Duodenal mucosa (tissue), 2 donors: Measurements from ENCODE around the gene SNX10.
"Not testable (repeated sequence)": the region's sequence is repeated elsewhere in the genome, so short reads cannot be mapped to it uniquely, and the experiment has no call there.

Experiments
- H3K27ac ChIP-seq: one replicate; pipeline ENCODE4 v1.7.0; 2013; ENCODE audit warnings: low read depth, low read length
- H3K27me3 ChIP-seq, 2 donors: one replicate each; pipeline ENCODE4 v1.7.0; 2013; ENCODE audit warnings: low read length in 2 of 2, control low read depth in 1 of 2; ENCODE audit not compliant: insufficient read depth in 2 of 2, control insufficient read depth in 1 of 2
- H3K36me3 ChIP-seq, 2 donors: one replicate each; pipeline ENCODE4 v1.7.0; 2013; ENCODE audit warnings: low read length in 2 of 2, control low read depth in 1 of 2; ENCODE audit not compliant: insufficient read depth in 2 of 2, control insufficient read depth in 1 of 2
- H3K4me1 ChIP-seq, 2 donors: one replicate each; pipeline ENCODE4 v1.7.0; 2013; ENCODE audit warnings: low read length in 2 of 2, control low read depth in 1 of 2; ENCODE audit not compliant: insufficient read depth in 2 of 2, control insufficient read depth in 1 of 2
- H3K4me3 ChIP-seq, 2 donors: one replicate each; pipeline ENCODE4 v1.7.0; 2013; ENCODE audit warnings: low read length in 2 of 2, low read depth in 1 of 2
- H3K9ac ChIP-seq, 2 donors: one replicate each; pipeline ENCODE4 v1.7.0; 2013; ENCODE audit warnings: low read length in 2 of 2, low read depth in 1 of 2
- H3K9me3 ChIP-seq, 2 donors: one replicate each; pipeline ENCODE4 v1.7.0; 2013; ENCODE audit warnings: low read length in 2 of 2, control low read depth in 1 of 2; ENCODE audit not compliant: control insufficient read depth in 1 of 2

Gene SNX10

GRCh38 chr7:26280097-26280496 lies 11.6 kb upstream of the SNX10 start:
- no peak overlapping the region for H3K27ac ChIP-seq
- H3K4me3 ChIP-seq: no peak overlapping the region
- no peak overlapping the region for H3K9ac ChIP-seq
- no peaks in the 10 kb centered on the region for H3K9me3 ChIP-seq
- no peaks in the 10 kb centered on the region for H3K27me3 ChIP-seq
- no peaks in the 10 kb centered on the region for H3K36me3 ChIP-seq
- peaks cover 0 to 4% of the 10 kb centered on the region in 2 donors for H3K4me1 ChIP-seq

GRCh38 chr7:26280723-26281122 lies 10.9 kb upstream of the SNX10 start:
- Histone ChIP-seq H3K36me3 (no peaks in the 10 kb centered on the region), H3K27ac (no peak overlapping the region), H3K4me1 (peaks cover 0 to 4% of the 10 kb centered on the region in 2 donors), H3K27me3 (no peaks in the 10 kb centered on the region), H3K9ac (no peak overlapping the region), H3K9me3 (no peaks in the 10 kb centered on the region), H3K4me3 (no peak overlapping the region)

DNA sequence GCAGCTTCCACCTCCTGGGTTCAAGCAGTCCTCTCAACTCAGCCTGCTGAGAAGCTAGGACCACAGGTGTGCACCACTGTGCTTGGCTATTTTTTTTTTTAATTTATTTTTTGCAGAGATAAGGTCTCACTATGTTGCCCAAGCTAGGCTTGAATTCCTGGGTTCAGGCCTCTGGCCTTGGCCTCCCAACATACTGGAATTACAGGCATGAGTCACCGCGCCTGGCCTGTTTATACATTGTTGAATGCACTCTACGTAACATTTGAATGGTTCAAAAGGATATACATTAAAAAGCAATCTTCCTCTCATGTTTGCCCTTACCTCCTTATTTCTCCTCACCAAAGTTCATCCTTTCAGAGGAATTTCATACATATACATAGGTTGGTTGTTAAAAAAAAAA lies 7.2 kb upstream of the SNX10 start:
- Histone ChIP-seq H3K4me3 (no peak overlapping the region), H3K4me1 (no peaks in the 10 kb centered on the region), H3K27me3 (no peaks in the 10 kb centered on the region), H3K27ac (no peak overlapping the region), H3K9ac (no peak overlapping the region), H3K9me3 (no peaks in the 10 kb centered on the region), H3K36me3 (no peaks in the 10 kb centered on the region)

GRCh38 chr7:26284995-26285632 lies 6.5 kb upstream of the SNX10 start:
- no peak overlapping the region for H3K9ac ChIP-seq
- H3K36me3 ChIP-seq: no peaks in the 10 kb centered on the region
- no peaks in the 10 kb centered on the region for H3K4me1 ChIP-seq
- no peak overlapping the region for H3K4me3 ChIP-seq
- no peaks in the 10 kb centered on the region for H3K9me3 ChIP-seq
- no peaks in the 10 kb centered on the region for H3K27me3 ChIP-seq
- no peak overlapping the region for H3K27ac ChIP-seq

DNA sequence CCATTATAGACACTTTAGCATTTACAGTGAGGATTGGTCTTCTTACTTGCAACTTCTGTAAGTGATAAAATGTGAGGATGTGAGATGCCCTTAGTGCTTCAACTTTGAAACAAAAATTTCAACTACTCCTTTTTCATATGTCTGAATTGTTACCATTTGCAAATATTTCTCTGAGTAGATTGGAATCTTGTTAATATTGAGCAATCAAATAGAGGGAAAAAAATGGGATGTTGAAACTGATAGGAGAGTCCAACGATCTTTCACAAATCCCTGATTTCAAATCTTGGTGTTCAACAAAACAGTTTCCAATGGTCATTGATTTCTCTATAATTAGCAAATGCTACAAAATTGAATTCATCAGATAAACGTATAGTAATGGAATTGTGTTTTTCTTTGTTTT lies 5.5 kb upstream of the SNX10 start:
- Histone ChIP-seq H3K27ac (no peak overlapping the region), H3K4me1 (no peaks in the 10 kb centered on the region), H3K4me3 (no peak overlapping the region), H3K27me3 (no peaks in the 10 kb centered on the region), H3K36me3 (no peaks in the 10 kb centered on the region), H3K9me3 (no peaks in the 10 kb centered on the region), H3K9ac (no peak overlapping the region)

DNA sequence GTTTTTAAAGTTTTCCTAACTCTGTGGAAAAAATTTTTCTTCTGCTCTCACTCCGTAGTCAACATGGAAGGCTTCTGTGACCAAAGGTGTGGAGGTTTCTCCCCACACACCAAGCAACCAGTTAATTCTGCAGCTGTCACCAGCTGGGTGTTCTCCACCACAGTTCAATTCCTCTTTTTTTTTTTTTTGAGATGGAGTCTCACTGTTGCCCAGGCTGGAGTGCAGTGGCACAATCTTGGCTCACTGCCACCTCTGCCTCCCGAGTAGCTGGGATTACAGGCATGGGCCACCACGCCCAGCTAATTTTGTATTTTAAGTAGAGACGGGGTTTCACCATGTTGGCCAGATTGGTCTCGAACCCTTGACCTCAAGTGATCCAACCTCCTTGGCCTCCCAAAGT lies 3.5 kb upstream of the SNX10 start:
- H3K27ac ChIP-seq, H3K4me3 ChIP-seq, H3K36me3 ChIP-seq, H3K9ac ChIP-seq, H3K4me1 ChIP-seq, H3K9me3 ChIP-seq, H3K27me3 ChIP-seq: not testable (repeated sequence)

GRCh38 chr7:26291251-26291650 lies 411 bp upstream of the SNX10 start:
- H3K4me1 ChIP-seq: peaks cover 3 to 9% of the 10 kb centered on the region in 2 donors

DNA sequence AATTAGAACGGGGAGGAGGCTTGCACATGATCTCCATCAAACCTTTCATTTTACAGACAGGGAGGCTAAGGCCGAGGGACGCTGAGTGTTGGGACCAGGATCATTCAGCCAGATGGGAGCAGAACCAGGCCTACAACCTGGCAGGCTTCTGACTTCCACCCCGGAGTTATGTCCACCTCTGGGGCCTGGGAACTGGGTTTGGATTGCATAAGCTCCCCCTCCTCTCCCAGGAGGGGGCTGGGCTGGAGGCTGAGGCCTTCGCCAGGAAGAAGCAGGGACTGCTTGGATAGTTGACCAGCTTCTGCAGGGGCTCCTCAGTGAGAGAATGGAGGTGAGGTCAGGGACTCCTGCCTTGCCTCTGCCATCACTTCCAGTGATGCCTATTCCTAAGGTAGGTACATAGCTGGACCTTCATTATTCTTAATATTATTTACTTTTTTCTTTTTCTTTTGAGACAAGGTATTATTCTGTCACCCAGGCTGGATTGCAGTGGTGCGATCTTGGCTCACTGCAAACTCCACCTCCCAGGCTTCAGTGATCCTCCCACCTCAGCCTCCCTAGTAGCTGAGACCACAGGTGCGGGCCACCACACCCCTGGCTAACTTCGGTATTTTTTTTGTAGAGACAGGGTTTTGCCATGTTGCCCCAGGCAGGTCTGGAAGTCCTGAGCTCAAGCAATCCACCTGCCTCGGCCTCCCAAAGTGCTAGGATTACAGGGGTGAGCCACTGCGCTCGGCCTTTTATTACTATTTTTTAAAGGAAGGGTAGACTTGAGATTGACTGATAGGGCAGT lies 1.3 kb downstream of the SNX10 start:
- H3K27ac ChIP-seq: no peak overlapping the region
- H3K36me3 ChIP-seq: no peaks in the 10 kb centered on the region
- peak overlapping the region; percentile 67 to 71 for H3K4me3 ChIP-seq
- no peaks in the 10 kb centered on the region for H3K27me3 ChIP-seq
- H3K9me3 ChIP-seq: no peaks in the 10 kb centered on the region
- H3K9ac ChIP-seq: no peak overlapping the region
- H3K4me1 ChIP-seq: peaks cover 3 to 9% of the 10 kb centered on the region in 2 donors

More at GRCh38 chr7:26291251-26291650, 411 bp upstream of the SNX10 start:
- no peaks in the 10 kb centered on the region for H3K27me3 ChIP-seq
- no peak overlapping the region for H3K27ac ChIP-seq
- peak overlapping the region in 1 of 2 donors; percentile 56 for H3K9ac ChIP-seq
- no peaks in the 10 kb centered on the region for H3K36me3 ChIP-seq
- no peaks in the 10 kb centered on the region for H3K9me3 ChIP-seq
- peak overlapping the region; percentile 57 to 67 for H3K4me3 ChIP-seq

- no peaks in the 10 kb centered on the region for H3K27me3 ChIP-seq
- no peak overlapping the region for H3K9ac ChIP-seq
- peak overlapping the region in 1 of 2 donors; percentile 40 for H3K4me3 ChIP-seq
- H3K4me1 ChIP-seq: peaks cover 3 to 9% of the 10 kb centered on the region in 2 donors
- H3K9me3 ChIP-seq: no peaks in the 10 kb centered on the region
- no peaks in the 10 kb centered on the region for H3K36me3 ChIP-seq
- H3K27ac ChIP-seq: no peak overlapping the region
Measured at GRCh38 chr7:26293569-26294308, 2.1 kb downstream of the SNX10 start.

GRCh38 chr7:26295015-26295414 lies 3.4 kb downstream of the SNX10 start:
- no peak overlapping the region for H3K4me3 ChIP-seq
- H3K9me3 ChIP-seq: no peaks in the 10 kb centered on the region
- no peak overlapping the region for H3K27ac ChIP-seq
- no peaks in the 10 kb centered on the region for H3K27me3 ChIP-seq
- no peak overlapping the region for H3K9ac ChIP-seq
- H3K4me1 ChIP-seq: peaks cover 3 to 9% of the 10 kb centered on the region in 2 donors
- no peaks in the 10 kb centered on the region for H3K36me3 ChIP-seq
